RWPE1 (cell line): Measurements from ENCODE around the gene LMO7.
"Not testable (repeated sequence)": the region's sequence is repeated elsewhere in the genome, so short reads cannot be mapped to it uniquely, and the experiment has no call there.

Source experiments
- CTCF ChIA-PET: fragments of 350-600 bp; sonication (Branson Sonifier 250); formaldehyde crosslinking; extraction: SDS; loops from one replicate; lab custom pipeline; 2021; lab: Yijun Ruan, JAX
- POLR2A ChIA-PET: fragments of 400-600 bp; formaldehyde crosslinking; extraction: SDS; loops from one replicate; lab custom pipeline; 2020; ENCODE audit warnings: antibody characterized with exemption; ENCODE audit not compliant: low non-redundant PET; lab: Yijun Ruan, JAX
- DNase-seq: peaks from one replicate; pipeline ENCODE4 v3.0.0; 2012; ENCODE audit warnings: low spot score
- H3K27ac ChIP-seq: fragments of 450-650 bp; 2 replicates; pipeline ENCODE4 v1.5.1; 2017
- TF ChIP-seq, protein P1 (sequence below): fragments of 450-650 bp; conservative IDR thresholded peaks from 2 replicates; pipeline ENCODE4 v1.5.1; 2017; ENCODE audit warnings: low read depth, mild to moderate bottlenecking

The LMO7 gene

GRCh38 chr13:75695908-75696307 lies 59.8 kb downstream of the LMO7 start:
- CTCF ChIA-PET = interaction anchor here (0.5 to 2.3 kb wide), 40 partner anchors 9 to 1355 kb away, joined by 3 to 19 read pairs (median 3); no protein-coding TSS in a partner anchor
- TF ChIP-seq, protein P1, sequence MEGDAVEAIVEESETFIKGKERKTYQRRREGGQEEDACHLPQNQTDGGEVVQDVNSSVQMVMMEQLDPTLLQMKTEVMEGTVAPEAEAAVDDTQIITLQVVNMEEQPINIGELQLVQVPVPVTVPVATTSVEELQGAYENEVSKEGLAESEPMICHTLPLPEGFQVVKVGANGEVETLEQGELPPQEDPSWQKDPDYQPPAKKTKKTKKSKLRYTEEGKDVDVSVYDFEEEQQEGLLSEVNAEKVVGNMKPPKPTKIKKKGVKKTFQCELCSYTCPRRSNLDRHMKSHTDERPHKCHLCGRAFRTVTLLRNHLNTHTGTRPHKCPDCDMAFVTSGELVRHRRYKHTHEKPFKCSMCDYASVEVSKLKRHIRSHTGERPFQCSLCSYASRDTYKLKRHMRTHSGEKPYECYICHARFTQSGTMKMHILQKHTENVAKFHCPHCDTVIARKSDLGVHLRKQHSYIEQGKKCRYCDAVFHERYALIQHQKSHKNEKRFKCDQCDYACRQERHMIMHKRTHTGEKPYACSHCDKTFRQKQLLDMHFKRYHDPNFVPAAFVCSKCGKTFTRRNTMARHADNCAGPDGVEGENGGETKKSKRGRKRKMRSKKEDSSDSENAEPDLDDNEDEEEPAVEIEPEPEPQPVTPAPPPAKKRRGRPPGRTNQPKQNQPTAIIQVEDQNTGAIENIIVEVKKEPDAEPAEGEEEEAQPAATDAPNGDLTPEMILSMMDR = peak; percentile 92
- H3K27ac ChIP-seq, POLR2A ChIA-PET: not testable (repeated sequence)
- peak; percentile 53 for DNase-seq

DNA sequence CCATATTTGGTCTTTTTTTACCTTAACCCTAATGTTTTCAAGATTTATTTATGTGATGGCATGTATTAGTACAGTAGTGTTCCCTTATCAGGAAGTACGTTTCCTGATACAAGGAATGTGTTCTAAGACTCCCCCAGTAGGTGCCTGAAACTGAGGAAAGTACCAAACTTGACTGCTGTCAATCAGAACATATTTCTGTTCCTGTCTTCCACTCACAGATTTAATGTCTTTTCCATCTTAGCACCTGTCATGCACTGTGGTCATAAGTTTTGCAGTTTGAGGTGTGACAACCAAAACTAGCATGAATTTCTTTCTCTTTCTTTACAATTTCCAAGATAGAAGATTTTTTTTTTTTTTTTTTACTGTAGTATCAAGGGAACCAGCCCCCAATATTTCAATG lies 62.9 kb downstream of the LMO7 start:
- no peak overlapping the region for H3K27ac ChIP-seq
- DNase-seq = no peak
- TF ChIP-seq, protein P1 = no peak
- CTCF ChIA-PET = no interaction called here
- POLR2A ChIA-PET = no interaction called here

DNA sequence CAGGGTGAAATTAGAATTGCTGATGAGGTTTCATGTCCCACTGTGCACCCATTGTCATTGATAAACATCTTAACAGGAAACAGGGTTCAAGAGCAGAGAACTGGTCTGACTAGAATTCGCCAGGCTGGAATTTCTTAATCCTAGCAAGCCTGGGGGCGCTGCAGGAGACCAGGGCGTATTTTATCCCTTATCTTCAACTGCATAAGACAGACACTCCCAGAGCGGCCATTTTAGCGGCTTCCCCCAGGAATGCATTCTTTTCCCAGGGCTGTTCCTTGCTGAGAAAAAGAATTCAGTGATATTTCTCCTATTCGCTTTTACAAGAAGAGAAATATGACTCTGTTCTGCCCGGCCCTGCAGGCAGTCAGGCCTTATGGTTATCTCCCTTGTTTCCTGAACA lies 63.6 kb downstream of the LMO7 start:
- H3K27ac ChIP-seq, CTCF ChIA-PET, POLR2A ChIA-PET, DNase-seq: not testable (repeated sequence)

- CTCF ChIA-PET = no interaction called here
- TF ChIP-seq, protein P1 = no peak
- H3K27ac ChIP-seq = no peak overlapping the region
Measured at GRCh38 chr13:75700552-75700951, 64.4 kb downstream of the LMO7 start.

GRCh38 chr13:75702476-75702875 lies 66.3 kb downstream of the LMO7 start:
- CTCF ChIA-PET = no interaction called here
- no peak for DNase-seq
- POLR2A ChIA-PET = no interaction called here
- no peak overlapping the region for H3K27ac ChIP-seq
- TF ChIP-seq, protein P1 = no peak

More at GRCh38 chr13:75700552-75700951, 64.4 kb downstream of the LMO7 start:
- no peak for DNase-seq
- POLR2A ChIA-PET = no interaction called here

DNA sequence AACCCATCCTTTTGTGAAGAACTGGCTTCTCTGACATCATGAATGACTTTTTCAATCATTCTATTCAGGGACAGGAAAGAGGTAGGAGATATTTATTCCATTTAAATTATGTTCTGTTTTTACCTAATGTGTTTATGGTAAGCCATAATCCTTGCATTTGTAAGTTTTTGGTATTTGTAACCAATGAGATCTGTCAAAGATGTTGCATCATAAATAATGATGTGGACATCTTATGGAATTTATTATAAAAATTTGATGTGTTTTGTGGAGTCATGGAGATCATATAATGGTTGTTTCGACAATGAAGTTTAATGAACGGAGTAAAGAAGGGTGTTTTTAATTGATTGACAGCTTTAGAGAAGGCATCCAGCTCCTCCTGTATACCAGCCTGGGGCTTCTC lies 67.6 kb downstream of the LMO7 start:
- POLR2A ChIA-PET = no interaction called here
- TF ChIP-seq, protein P1 = no peak
- CTCF ChIA-PET = interaction anchor here (2.0 to 2.8 kb wide), 2 partner anchors 8 to 167 kb away, joined by 8 to 19 read pairs; no protein-coding TSS in a partner anchor
- H3K27ac ChIP-seq = no peak overlapping the region
- no peak for DNase-seq

- H3K27ac ChIP-seq = peak overlapping the region; percentile 70
- POLR2A ChIA-PET = interaction anchor here (0.6 kb wide), 1 partner anchor 1266 kb away, joined by 6 read pairs; no protein-coding TSS in a partner anchor
- TF ChIP-seq, protein P1 = no peak
Measured at GRCh38 chr13:75704194-75704926, 68.2 kb downstream of the LMO7 start.

More at GRCh38 chr13:75704194-75704926, 68.2 kb downstream of the LMO7 start:
- CTCF ChIA-PET = interaction anchor here (0.8 to 2.8 kb wide), 4 partner anchors 9 to 308 kb away, joined by 4 to 19 read pairs (median 8); no protein-coding TSS in a partner anchor
- no peak for DNase-seq
